ENCODE data around the gene MYEF2.

The MYEF2 gene

GRCh38 chr15:48177766-48178647, at the start of gene MYEF2:
Gene MYEF2 (minus strand): TSS chr15:48178295. CDS start chr15:48178237, 58 bp downstream.
- peak; percentile 77 for DNase-seq

- no peak for DNase-seq
These were observed 47.7 kb upstream of the MYEF2 start for GRCh38 chr15:48225771-48226170.

GRCh38 chr15:48222627-48223026, 44.5 kb upstream of the MYEF2 start:
- DNase-seq = no peak

- no peak for DNase-seq
These were observed 43.8 kb upstream of the MYEF2 start for GRCh38 chr15:48221885-48222284.

- no peak for DNase-seq
These were observed 43.2 kb upstream of the MYEF2 start for GRCh38 chr15:48221261-48221660.

GRCh38 chr15:48205981-48206380, 27.9 kb upstream of the MYEF2 start, which contains the start of gene SLC12A1:
Gene SLC12A1 (plus strand): TSS chr15:48206302. CDS start chr15:48207720, 1,418 bp downstream.
- DNase-seq = no peak

- no peak for DNase-seq
These were observed 24.0 kb upstream of the MYEF2 start for GRCh38 chr15:48202068-48202467.

- DNase-seq = no peak
These were observed 13.6 kb upstream of the MYEF2 start, which contains the start of gene CTXN2 for GRCh38 chr15:48191574-48192225. Gene CTXN2 (plus strand): TSS chr15:48191665. CDS start chr15:48201301, 9,636 bp downstream.

GRCh38 chr15:48190932-48191573, 13.0 kb upstream of the MYEF2 start:
- peak; percentile 32 for DNase-seq

GRCh38 chr15:48186271-48186670, 8.2 kb upstream of the MYEF2 start:
- no peak for DNase-seq

GRCh38 chr15:48185529-48185928, 7.4 kb upstream of the MYEF2 start:
- DNase-seq = no peak

GRCh38 chr15:48182749-48183148, 4.7 kb upstream of the MYEF2 start:
- no peak for DNase-seq

GRCh38 chr15:48178648-48178931, 495 bp upstream of the MYEF2 start:
- no peak for DNase-seq

GRCh38 chr15:48177383-48177765, 721 bp downstream of the MYEF2 start:
- peak; percentile 25 for DNase-seq

GRCh38 chr15:48176957-48177356, 1.1 kb downstream of the MYEF2 start:
- no peak for DNase-seq

GRCh38 chr15:48176112-48176511, 2.0 kb downstream of the MYEF2 start:
- DNase-seq = no peak

GRCh38 chr15:48175126-48175525, 3.0 kb downstream of the MYEF2 start:
- peak; percentile 12 for DNase-seq

GRCh38 chr15:48170981-48171380, 7.1 kb downstream of the MYEF2 start:
- DNase-seq = no peak

- DNase-seq = no peak
These were observed 9.5 kb downstream of the MYEF2 start for GRCh38 chr15:48168616-48169015.

- no peak for DNase-seq
These were observed 24.6 kb downstream of the MYEF2 start for GRCh38 chr15:48153526-48153925.

GRCh38 chr15:48149858-48150257, 28.2 kb downstream of the MYEF2 start:
- DNase-seq = no peak

- DNase-seq = no peak
These were observed 30.7 kb downstream of the MYEF2 start for GRCh38 chr15:48147358-48147757.

- DNase-seq = no peak
These were observed 32.2 kb downstream of the MYEF2 start for GRCh38 chr15:48145923-48146322.

- DNase-seq = peak; percentile 1
These were observed 33.2 kb downstream of the MYEF2 start for GRCh38 chr15:48144889-48145288.
